HG02840 (cell line): Measurements from ENCODE around the gene RAD23A.

Source experiments
- ATAC-seq: cut with Tn5 transposase; IDR thresholded peaks from one replicate; pipeline ENCODE4 v1.9.1; 2021; ENCODE audit warnings: mild to moderate bottlenecking, moderate library complexity, moderate number of reproducible peaks; ENCODE audit not compliant: unreplicated experiment, low FRiP score

The RAD23A gene

DNA sequence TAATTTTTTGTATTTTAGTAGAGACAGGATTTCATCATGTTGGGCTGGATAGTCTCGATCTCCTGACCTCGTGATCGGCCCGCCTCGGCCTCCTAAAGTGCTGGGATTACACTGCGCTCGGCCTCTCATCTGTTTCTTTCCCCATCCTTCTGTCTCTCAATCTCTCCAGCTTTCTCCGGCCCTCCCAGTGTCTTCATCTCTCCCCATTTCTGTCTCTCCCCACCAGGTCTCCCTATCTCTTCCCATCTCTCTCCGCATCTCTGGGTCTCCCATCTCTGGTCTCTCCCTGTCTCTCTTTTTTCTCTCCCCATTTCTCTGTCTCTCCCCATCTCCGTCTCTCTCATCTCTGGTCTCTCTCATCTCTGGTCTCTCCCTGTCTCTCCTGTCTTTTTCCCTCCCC lies 37.4 kb downstream of the RAD23A start:
- no peak for ATAC-seq

DNA sequence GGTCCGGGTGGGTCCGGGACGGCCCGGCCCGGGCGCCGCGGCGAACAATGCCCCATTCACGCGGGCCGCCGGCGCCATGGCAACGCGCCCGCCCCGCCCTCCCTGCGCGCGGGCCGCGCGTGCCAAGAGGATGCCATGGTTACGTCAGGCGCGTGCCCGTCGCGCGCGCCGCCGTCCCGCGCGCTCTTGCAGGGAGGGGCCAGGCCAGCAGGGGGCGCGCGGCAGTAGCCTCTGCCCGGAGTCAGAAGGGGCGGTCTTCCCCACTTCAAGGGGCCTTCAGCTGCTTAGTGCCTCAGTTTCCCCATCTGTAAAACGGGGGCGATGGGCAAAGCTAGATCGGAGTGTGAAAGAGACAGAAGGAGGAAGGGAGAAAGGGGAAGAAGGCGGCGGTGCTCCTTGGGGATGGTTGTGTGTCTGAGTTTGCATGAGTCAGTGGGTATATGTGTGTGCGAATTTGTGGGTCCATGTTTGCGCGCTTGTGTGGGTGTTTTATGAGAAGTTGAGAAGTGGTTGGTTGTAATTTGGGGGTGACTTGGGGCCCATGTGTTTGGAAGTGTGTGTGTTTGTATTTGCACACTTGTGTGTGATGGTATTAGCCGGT lies 38.0 kb downstream of the RAD23A start:
- no peak for ATAC-seq

GRCh38 chr19:12984143-12984627 lies 38.5 kb downstream of the RAD23A start:
- no peak for ATAC-seq

DNA sequence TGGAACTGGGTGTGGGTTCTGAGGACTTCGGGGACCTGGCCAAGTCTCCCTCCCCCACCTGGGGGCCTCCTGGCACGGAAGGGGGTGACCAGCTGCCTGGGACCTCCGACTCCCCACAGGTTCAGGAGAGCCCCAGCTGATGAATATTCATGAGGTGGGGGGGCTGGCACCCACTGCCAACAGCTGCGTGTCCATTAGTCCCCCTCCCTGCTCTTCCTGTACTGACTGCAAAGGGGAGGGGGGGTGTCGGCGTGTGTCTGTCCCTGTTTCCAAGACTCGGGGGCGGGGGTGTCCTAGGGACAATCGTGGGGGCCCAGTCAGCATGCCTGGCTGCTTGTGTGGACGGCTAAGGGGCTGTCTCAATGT lies 39.0 kb downstream of the RAD23A start:
- ATAC-seq: no peak

- no peak for ATAC-seq
Observed at GRCh38 chr19:12985049-12985776, 39.6 kb downstream of the RAD23A start.

DNA sequence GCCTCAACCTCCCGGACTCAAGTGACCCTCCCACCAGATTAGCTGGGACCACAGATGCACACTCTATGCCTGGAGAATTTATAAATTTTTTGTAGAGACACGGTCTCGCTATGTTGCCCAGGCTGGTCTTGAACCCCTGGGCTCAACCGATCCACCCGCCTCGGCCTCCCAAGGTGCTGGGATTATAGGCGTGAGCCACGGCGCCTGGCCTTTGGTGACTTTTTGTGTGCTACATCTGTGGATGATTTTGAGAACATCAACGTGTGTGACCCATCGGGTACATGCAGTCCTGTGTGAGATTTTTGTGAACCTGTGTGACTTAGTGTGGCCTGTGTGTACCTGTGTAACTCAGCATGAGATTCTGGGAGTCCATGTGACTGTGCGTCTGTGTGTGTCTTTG lies 41.1 kb downstream of the RAD23A start:
- no peak for ATAC-seq

DNA sequence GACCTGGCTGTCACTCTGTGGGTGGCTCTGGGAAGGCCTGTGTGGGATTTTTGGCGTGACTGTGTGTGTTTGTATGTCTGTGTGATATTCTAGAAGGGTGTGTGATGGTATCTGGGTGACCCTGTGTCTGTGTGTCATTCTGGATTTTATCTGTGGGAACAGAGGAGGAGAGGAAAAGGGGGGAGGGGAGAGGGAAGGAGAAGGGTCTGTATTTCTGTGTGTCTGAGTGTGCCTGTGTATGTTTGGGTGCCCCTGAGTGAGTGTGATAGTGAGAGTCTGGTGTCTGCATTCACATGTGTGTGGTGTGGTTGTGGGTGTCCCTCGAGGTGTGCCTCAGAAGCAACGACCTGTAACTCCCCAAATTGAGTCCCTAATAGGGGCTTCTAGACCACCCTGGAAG lies 41.5 kb downstream of the RAD23A start:
- no peak for ATAC-seq

- no peak for ATAC-seq
Observed at GRCh38 chr19:12987781-12988180, 42.1 kb downstream of the RAD23A start.

GRCh38 chr19:12990431-12990830 lies 44.8 kb downstream of the RAD23A start:
- no peak for ATAC-seq

DNA sequence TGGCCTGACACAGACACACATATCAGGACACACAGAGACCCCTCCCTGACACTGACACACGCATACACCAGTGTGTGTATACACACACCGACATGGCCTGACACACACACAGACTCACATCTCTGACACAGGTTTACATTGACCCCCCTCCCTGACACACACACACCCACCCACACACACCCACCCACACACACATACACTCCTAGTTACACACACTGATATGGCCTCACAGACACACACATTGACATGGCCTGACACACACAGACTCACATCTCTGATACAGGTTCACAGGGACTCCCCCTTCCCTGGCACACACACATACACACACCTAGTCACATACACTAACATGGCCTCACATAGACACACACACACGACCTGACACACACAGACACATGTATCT lies 45.2 kb downstream of the RAD23A start:
- no peak for ATAC-seq

GRCh38 chr19:12991296-12991695 lies 45.6 kb downstream of the RAD23A start:
- ATAC-seq: no peak

DNA sequence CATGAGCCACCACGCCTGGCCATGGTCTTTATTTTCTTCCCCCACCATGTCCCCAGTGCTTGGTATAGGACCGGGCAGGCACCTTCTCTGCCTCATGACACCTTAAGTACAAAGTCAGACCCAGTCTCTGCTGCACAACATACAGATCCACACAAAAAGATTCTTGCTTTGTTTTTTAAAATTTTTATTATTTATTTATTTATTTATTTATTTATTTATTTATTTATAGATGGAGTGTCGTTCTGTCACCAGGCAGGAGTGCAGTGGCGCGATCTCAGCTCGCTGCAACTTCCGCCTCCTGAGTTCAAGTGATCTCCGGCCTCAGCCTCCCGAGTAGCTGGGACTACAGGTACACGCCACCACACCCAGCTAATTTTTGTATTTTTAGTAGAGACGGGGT lies 47.1 kb downstream of the RAD23A start:
- ATAC-seq: no peak

- no peak for ATAC-seq
Observed at GRCh38 chr19:12993562-12993961, 47.9 kb downstream of the RAD23A start.

DNA sequence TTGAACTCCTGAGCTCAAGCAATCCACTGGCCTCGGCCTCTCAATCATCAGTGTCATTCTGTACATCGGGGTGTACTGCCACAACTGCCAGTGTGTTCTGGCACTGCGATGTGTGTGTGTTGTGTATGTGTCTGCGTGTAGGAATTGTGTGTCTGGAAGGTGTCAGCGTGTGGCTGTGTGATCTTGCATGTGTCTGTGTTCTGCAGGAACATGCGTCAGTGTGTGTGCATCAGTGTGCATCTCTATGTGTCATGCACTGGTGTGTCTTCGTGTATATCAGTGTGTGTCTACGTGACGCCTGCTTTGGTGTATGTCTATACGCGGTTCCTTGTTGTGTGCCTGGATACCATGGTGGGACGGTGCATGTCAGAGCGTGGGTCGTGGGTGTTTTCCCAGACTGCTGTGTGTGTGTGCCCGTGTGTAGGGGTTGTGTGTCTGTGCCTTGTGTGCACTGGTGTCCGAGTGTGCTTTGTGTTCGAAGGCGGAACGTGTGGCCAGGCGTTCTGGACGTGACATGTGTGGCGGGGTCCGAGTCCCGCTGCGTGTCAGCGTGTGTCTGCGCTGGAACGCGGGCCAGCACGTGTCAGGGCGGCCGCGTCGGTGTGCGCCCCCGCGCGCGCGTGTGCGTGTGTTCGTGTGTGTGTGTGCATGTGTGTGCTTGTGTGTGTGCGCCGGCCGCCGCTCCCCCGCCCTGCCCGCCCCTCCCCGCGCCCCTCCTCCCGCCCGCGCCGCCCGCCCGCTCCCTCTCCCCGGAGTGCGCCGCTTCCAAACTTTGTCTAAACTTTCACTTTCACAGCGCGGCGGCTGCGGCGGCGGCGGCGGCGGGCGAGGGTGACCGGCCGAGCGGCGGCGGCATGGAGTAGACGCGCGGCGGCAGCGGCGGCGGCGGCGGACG lies 49.3 kb downstream of the RAD23A start, which contains the start of gene NFIX:
TSS of gene NFIX (plus strand) at position 775 of the 895 bp plus-strand sequence. CDS start 363 bp downstream, outside the sequence.
- no peak for ATAC-seq

DNA sequence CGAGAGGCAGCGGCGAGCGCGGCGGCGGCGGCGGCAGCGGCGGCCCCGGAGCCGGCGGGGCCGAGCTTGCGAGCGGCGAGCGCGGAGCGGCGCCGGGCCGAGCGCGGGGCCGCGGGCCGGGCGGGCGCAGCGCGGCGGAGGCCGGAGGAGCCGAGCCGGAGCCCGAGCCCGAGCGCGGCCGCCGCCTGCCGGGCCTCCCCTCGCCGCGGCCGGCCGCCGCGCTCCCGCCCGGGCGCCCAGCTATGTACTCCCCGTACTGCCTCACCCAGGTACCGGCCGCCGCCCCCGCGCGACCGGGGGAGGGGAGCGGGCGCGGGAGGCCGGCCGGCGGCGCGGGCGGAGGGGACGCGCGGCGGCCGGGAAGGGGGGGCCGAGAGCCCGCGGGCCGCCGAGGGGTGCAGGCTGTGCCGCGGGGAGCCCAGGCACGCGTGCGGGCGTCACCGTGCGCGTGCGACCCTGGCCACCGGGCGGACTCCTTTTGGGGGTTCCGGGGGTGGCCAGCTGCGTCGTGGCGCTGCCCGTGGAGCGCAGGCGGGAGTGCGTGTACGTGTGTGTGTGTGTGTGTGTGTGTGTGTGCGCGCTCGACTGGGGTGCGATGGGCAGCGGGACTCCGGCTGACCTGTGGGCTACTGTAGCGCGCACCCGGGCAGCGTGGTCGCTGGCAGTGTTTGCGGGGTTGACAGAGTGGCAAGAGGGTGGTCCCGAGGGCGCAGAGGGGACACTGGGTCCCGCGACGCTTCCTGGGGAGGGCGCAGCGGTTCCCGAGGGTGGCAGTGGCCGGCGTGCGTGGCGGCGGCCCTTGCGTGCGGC lies 50.1 kb downstream of the RAD23A start:
- no peak for ATAC-seq

GRCh38 chr19:12996406-12997094 lies 50.9 kb downstream of the RAD23A start:
- no peak for ATAC-seq

- no peak for ATAC-seq
Observed at GRCh38 chr19:12997179-12997966, 51.7 kb downstream of the RAD23A start.

DNA sequence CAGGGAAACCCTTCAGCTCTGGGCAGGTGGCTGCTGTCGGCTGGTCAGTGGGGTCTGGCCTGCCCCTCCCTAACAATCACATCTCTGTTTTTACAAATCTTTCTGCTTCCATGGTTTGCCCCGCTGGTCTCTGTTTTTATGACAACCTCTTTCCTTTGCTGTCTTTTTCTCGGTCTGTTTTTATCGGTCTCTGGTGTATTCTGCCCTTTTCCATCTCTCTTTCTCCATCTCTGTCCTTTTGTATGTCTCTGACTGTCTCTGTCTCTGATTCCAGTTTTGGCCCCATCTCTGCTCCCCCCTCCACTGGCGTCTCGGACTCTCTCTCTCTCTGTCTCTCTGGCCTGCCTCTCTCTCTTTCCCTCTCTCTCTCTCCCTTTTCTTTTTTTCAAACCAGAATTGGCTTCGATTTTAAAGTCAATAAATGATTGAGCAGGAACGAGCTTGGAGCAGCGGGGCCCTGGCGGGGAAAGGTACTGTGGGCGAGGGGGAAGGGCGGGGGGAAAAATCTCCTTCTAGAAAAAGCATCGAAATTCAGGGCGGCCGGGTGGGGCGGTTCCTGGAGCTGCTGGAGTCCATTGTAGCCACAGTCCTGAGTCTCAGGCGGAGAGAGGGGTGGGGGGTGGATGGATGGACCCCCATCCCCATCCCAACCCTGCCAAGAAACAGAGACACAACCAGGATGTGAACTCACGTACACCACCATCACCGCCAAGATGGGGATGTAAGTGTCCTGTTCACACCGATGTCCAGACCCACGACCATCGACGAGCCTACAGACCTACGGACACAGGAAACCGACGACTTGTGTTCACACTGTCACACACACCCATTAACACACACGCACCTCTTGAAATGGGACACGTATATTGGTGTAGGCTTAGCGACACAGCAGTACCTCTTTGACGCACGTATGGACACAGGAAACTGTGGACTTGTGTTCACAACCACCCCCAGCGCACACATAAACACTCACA lies 52.6 kb downstream of the RAD23A start:
- ATAC-seq: no peak
